H1 (cell line): Measurements from ENCODE around the gene TCF21.

Experiments used
- CHD2 ChIP-seq: IDR thresholded peaks from 2 replicates; pipeline ENCODE4 v1.6.1; 2012; ENCODE audit warnings: low read length, improper control_type of control experiment
- CTBP2 ChIP-seq: IDR thresholded peaks from 2 replicates; pipeline ENCODE4 v1.7.0; 2011; ENCODE audit warnings: borderline replicate concordance, mild to moderate bottlenecking, moderate library complexity, mixed read lengths, low read length; ENCODE audit not compliant: insufficient read depth, insufficient read length
- CTCF ChIP-seq, 3 experiments: IDR thresholded peaks; 1 replicate in 2 of 3; 2 replicates in 1 of 3; pipeline versions ENCODE4 v1.5.1 to v1.6.1; 2011; ENCODE audit warnings: low read length in 3 of 3, mild to moderate bottlenecking in 3 of 3, inconsistent platforms in 2 of 3, low read depth in 1 of 3, moderate library complexity in 1 of 3; ENCODE audit not compliant: insufficient read depth in 1 of 3; ENCODE audit errors: control extremely low read depth in 1 of 3
- EP300 ChIP-seq, 2 experiments: IDR thresholded peaks; 1 replicate in 1 of 2; 2 replicates in 1 of 2; pipeline ENCODE4 v1.6.1; 2011 to 2012; ENCODE audit warnings: low read depth in 2 of 2, low read length in 2 of 2, mild to moderate bottlenecking in 2 of 2, borderline replicate concordance in 1 of 2, inconsistent platforms in 1 of 2, moderate library complexity in 1 of 2
- EZH2 ChIP-seq: fragments of 200-600 bp; sonication (generic); IDR thresholded peaks from 2 replicates; pipeline ENCODE4 v1.7.1; 2012; ENCODE audit warnings: low read depth, mild to moderate bottlenecking, moderate library complexity, low read length, inconsistent platforms; ENCODE audit not compliant: severe bottlenecking
- GABPA ChIP-seq: IDR thresholded peaks from 2 replicates; pipeline ENCODE4 v1.6.1; 2011; ENCODE audit warnings: mild to moderate bottlenecking, low read length, moderate library complexity, borderline replicate concordance; ENCODE audit not compliant: insufficient read depth
- POLR2A ChIP-seq, 2 experiments: IDR thresholded peaks; 1 replicate in 1 of 2; 2 replicates in 1 of 2; pipeline ENCODE4 v1.6.1; 2011; ENCODE audit warnings: low read depth in 2 of 2, low read length in 2 of 2, mild to moderate bottlenecking in 2 of 2; ENCODE audit errors: control extremely low read depth in 1 of 2
- POLR2AphosphoS5 ChIP-seq: IDR thresholded peaks from 2 replicates; pipeline ENCODE4 v1.6.1; 2011; ENCODE audit warnings: low read depth, low read length
- RFX5 ChIP-seq: IDR thresholded peaks from 2 replicates; pipeline ENCODE4 v1.6.1; 2011; ENCODE audit warnings: low read depth, low read length, improper control_type of control experiment, borderline replicate concordance
- TAF1 ChIP-seq: IDR thresholded peaks from 2 replicates; pipeline ENCODE4 v1.6.1; 2011; ENCODE audit warnings: mild to moderate bottlenecking, low read depth, low read length
- ZNF274 ChIP-seq: IDR thresholded peaks from 2 replicates; pipeline ENCODE4 v1.7.0; 2012; ENCODE audit warnings: low read length, borderline replicate concordance; ENCODE audit errors: extremely low read depth

GRCh38 chr6:133938533-133938932, 49.6 kb downstream of the TCF21 start:
- TF ChIP-seq CTCF (IDR thresholded peaks at IDR 0.05; ENCODE audit: control extremely low read depth in 1 of 3, insufficient read depth in 1 of 3, low read depth in 1 of 3, low read length in 3 of 3) (no peak), POLR2A (IDR thresholded peaks at IDR 0.05; ENCODE audit: control extremely low read depth in 1 of 2, low read depth in 2 of 2, low read length in 2 of 2) (no peak), TAF1 (no peak), CHD2 (no peak), EP300 (IDR thresholded peaks at IDR 0.05; ENCODE audit: borderline replicate concordance in 1 of 2, low read depth in 2 of 2, low read length in 2 of 2) (no peak), RFX5 (no peak), EZH2 (no peak), GABPA (no peak), POLR2AphosphoS5 (no peak), CTBP2 (no peak), ZNF274 (no peak)
